Measurements from ENCODE around the gene MCM3AP.

Gene MCM3AP

DNA sequence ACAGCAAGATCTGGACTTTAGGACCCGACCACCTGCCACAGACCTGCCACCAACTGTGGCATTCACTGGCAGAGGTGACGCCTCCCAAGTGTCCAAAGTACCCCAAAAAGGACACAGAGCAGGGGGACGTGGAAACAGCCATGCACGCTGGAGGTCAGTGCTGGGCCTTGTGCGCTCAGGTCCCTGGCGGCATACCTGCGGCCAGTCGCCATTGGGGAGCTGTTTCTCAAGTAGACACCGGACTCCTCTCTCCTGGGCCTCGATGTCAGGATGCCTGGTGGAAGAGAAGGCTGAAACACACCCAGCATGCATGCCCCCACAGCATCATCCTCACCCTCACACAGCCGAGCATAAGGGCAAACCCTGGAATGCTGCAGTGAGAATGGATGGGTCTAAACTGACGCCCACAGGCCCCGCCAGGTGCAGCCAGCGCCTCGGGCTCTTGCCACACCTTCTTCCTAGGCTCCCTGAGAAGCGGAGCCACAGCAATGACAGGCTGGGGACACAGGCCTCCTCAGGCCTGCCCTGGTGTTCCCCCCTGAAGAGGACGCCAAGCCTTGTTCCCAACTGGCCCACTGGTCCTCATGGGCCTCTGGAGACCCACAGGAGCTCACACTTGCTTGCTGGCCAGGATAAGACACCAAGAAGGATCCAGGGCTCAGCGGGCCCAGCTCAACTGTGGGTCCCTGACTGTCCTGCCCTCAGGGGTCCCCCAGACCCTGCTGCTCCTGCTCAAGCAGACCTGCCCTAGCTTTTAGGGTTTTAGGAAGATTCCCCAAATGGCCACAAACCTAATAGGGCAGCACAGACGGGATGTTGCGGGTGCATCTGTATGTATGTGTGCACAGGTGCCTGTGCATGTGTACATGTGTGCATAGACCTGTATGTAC, 93.5 kb downstream of the MCM3AP start:
- in situ Hi-C loops (cut with HindIII; ENCODE audit: low sequenced_read_pairs): no loop called here
- no peak overlapping the region for H3K4me3 ChIP-seq (ENCODE audit: low read depth, low read length)
- DNase-seq (ENCODE audit: low read depth, low spot score): no peak
- TF ChIP-seq, protein P1, sequence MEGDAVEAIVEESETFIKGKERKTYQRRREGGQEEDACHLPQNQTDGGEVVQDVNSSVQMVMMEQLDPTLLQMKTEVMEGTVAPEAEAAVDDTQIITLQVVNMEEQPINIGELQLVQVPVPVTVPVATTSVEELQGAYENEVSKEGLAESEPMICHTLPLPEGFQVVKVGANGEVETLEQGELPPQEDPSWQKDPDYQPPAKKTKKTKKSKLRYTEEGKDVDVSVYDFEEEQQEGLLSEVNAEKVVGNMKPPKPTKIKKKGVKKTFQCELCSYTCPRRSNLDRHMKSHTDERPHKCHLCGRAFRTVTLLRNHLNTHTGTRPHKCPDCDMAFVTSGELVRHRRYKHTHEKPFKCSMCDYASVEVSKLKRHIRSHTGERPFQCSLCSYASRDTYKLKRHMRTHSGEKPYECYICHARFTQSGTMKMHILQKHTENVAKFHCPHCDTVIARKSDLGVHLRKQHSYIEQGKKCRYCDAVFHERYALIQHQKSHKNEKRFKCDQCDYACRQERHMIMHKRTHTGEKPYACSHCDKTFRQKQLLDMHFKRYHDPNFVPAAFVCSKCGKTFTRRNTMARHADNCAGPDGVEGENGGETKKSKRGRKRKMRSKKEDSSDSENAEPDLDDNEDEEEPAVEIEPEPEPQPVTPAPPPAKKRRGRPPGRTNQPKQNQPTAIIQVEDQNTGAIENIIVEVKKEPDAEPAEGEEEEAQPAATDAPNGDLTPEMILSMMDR (IDR thresholded peaks at IDR 0.05; ENCODE audit: low read depth, low read length): no peak

DNA sequence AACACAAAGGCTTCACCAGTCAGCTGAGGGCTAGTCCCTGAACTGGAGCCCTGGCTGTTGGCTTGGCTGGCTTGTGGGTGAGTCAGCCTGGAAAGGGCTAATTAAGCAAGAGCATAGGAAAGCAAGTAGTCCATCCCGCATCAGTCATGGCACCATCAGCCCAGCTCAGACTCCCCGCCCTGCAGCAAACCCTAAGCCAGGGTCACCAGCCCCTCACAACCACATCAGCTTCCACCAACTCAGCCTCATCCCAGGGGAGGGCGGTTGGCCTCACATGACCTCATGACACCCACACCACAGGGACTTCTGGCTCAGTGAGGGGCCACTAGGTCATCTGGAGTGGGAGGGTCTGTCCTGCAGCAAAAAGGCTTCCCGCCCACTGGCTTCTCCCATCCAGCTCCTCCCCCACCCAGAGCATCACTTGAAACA, 94.1 kb downstream of the MCM3AP start:
- in situ Hi-C loops (cut with HindIII; ENCODE audit: low sequenced_read_pairs): no loop called here
- H3K4me3 ChIP-seq (ENCODE audit: low read depth, low read length): no peak overlapping the region
- peak; percentile 74 for DNase-seq (ENCODE audit: low read depth, low spot score)
- TF ChIP-seq, protein P1 (IDR thresholded peaks at IDR 0.05; ENCODE audit: low read depth, low read length): no peak

DNA sequence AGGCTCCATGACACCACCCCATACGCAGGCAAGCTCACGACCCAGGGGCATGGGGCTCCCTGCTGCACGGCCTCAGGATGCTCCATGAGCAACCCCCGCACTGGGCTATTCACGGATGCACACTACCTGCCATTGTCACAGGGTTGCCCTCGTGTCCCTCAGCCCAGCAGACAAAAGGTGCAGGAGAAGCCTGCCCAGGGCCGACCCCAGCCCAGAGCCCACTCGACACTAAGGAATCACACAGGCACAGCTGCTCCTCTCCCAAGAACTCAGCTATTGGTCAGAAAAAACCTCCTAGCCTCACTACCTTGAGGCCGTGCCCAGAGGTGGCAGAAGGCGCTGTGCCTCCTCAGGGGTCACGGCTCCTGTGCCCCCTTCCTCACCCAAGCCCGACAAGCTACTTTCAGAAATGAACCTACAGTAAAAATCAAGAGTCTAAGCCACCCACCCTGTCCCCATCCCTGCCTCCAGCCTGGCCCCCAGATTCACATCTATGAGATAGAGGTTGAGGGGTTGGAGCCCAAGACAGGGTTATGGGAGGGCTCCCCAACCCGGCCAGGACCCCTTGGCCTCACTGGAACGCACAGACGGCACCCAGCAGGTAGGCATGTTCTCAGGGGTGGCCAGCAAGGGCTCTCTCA, 94.8 kb downstream of the MCM3AP start:
- TF ChIP-seq, protein P1 (IDR thresholded peaks at IDR 0.05; ENCODE audit: low read depth, low read length): no peak
- DNase-seq (ENCODE audit: low read depth, low spot score): no peak
- no peak overlapping the region for H3K4me3 ChIP-seq (ENCODE audit: low read depth, low read length)
- in situ Hi-C loops (cut with HindIII; ENCODE audit: low sequenced_read_pairs): no loop called here

DNA sequence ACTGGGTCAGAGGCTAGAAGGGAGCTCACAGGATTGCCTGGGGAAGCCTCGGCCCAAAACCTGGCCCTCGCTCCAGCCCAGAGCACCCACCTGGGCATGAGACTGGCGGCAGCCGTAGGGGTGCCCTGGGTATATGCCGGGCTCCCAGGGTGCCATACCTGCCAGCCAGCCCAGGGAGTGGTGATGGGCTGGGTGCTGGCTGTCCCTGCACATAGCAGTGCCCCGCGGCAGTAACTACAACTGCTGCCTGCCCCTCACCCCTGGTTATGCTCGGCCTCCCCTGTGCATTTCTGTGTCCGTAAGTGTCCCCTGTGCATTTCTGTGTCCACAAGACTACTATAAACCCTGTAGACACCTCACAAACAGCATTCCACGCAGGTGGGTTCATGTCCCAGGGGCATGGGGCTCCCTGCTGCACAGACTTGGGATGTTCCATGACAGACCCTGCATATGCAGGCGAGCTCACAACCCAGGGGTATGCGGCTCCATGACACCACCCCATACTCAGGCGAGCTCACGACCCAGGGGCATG, 95.4 kb downstream of the MCM3AP start:
- in situ Hi-C loops (cut with HindIII; ENCODE audit: low sequenced_read_pairs): no loop called here
- TF ChIP-seq, protein P1 (IDR thresholded peaks at IDR 0.05; ENCODE audit: low read depth, low read length): no peak
- DNase-seq (ENCODE audit: low read depth, low spot score): no peak
- H3K4me3 ChIP-seq (ENCODE audit: low read depth, low read length): no peak overlapping the region

DNA sequence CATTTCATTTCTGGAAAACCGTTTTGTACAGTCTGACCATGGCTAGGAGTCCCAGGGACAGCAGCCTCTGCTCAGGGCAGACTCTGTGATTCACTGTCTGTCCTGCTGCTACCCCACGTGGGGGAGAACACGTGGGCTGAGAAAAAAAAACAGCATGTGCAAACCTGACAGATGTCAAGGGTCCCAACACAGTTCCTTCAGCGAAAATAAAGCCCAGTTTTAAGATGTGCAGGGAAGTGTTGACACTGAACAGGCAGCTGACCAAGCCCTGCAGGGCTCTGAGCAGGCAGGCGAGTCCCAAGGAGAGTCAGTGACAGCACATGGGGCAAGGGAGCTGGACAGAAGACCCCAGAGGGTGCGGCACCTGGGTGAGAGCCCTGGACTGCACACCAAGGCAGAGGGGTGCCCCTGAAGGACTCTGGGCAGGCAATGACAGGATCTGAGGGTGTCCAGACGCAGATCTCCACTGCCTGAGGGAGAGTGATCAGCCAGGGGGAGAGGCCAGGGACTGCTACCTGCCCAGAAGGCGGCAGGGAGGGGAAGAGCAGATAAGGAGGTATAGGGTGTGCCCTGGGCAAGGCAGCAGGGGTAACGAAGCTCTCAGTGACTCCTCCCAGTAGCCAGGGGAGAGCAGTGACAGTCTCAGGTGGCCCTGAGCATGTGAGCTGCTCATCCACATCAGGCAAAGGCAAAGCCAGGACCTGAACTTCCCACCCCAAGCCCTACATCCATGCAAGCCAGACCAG, 96.0 kb downstream of the MCM3AP start:
- TF ChIP-seq, protein P1 (IDR thresholded peaks at IDR 0.05; ENCODE audit: low read depth, low read length): no peak
- no peak overlapping the region for H3K4me3 ChIP-seq (ENCODE audit: low read depth, low read length)
- in situ Hi-C loops (cut with HindIII; ENCODE audit: low sequenced_read_pairs): no loop called here
- DNase-seq (ENCODE audit: low read depth, low spot score): peak; percentile 65

Measured in astrocyte of the spinal cord (primary cell).